HG03095 (cell line): ENCODE results near the gene BSN.
"Not testable (repeated sequence)": the region's sequence is repeated elsewhere in the genome, so short reads cannot be mapped to it uniquely, and the experiment has no call there.

ENCODE experiments used
- ATAC-seq: cut with Tn5 transposase; IDR thresholded peaks from one replicate; pipeline ENCODE4 v1.9.1; 2021; ENCODE audit warnings: moderate library complexity; ENCODE audit not compliant: unreplicated experiment

Gene BSN

GRCh38 chr3:49533786-49534519, 20.3 kb upstream of the BSN start:
- ATAC-seq = no peak

- no peak for ATAC-seq
These were observed 19.5 kb upstream of the BSN start for GRCh38 chr3:49534581-49535441.

GRCh38 chr3:49535971-49536874, 18.1 kb upstream of the BSN start:
- ATAC-seq = no peak

- no peak for ATAC-seq
These were observed 17.3 kb upstream of the BSN start for GRCh38 chr3:49536875-49537533.

- ATAC-seq = peak; percentile 90
These were observed 14.4 kb upstream of the BSN start for GRCh38 chr3:49539659-49540560.

- no peak for ATAC-seq
These were observed 2.2 kb upstream of the BSN start for GRCh38 chr3:49552087-49552486.

GRCh38 chr3:49553324-49553691, 969 bp upstream of the BSN start:
- no peak for ATAC-seq

- ATAC-seq = peak; percentile 53
These were observed 472 bp downstream of the BSN start for GRCh38 chr3:49554633-49555265.

- no peak for ATAC-seq
These were observed 2.4 kb downstream of the BSN start for GRCh38 chr3:49556500-49557275.

GRCh38 chr3:49563040-49563578, 8.8 kb downstream of the BSN start:
- no peak for ATAC-seq

- no peak for ATAC-seq
These were observed 9.5 kb downstream of the BSN start for GRCh38 chr3:49563766-49564165.

GRCh38 chr3:49566312-49566711, 12.0 kb downstream of the BSN start:
- no peak for ATAC-seq

GRCh38 chr3:49567406-49567805, 13.1 kb downstream of the BSN start:
- ATAC-seq = no peak

- no peak for ATAC-seq
These were observed 14.7 kb downstream of the BSN start for GRCh38 chr3:49568965-49569364.

GRCh38 chr3:49570028-49570654, 15.9 kb downstream of the BSN start:
- ATAC-seq = no peak

GRCh38 chr3:49582177-49582576, 27.9 kb downstream of the BSN start:
- ATAC-seq = no peak

- ATAC-seq = not testable (repeated sequence)
These were observed 31.0 kb downstream of the BSN start for GRCh38 chr3:49585261-49585755.

- no peak for ATAC-seq
These were observed 37.3 kb downstream of the BSN start for GRCh38 chr3:49591615-49592014.
